Stimulated activated CD4-positive, alpha-beta T cell treated with anti-CD3 and anti-CD28 coated beads, Interleukin-15, amount 100 ng/mL, for 24 hours (primary cell): ENCODE measurements around the gene RBL2.
"Not testable (repeated sequence)": the region's sequence is repeated elsewhere in the genome, so short reads cannot be mapped to it uniquely, and the experiment has no call there.

ENCODE experiments used
- DNase-seq: peaks from one replicate; pipeline ENCODE4 v3.0.0-alpha.2; 2020

RBL2 gene

GRCh38 chr16:53506254-53506653 is 72.0 kb downstream of the RBL2 start:
- DNase-seq: no peak

DNA sequence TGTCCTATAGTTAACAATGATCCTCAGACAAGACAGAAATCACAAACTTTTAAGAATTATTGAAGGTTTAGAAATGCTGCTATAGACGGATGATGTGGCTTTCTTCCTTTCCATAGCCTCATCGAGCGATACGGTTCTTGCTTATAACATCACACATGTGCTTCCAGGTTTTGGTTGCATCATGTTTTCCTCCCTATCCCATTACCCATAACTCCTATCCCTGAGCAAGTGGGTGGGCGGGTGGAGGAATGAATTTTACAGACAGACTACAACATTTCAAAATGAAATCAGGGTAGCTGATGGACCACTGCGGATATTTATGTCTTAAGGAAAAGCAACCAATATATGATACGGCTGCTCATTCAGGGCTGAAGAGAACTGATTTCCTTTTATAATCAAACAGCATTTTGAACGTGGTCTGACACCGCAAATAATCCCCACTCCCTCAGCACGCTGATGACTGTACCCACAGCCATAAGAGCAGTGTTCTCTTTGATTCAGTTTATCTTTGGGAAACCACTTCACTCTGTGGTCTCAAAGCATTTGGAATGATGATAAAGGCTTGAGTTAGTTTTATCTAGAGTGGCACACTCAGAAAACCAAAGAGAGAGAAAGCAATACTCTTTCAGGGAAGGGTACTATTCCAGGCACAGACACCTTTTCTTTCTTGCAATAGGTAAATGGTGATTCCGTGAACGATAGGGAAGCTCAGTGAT is 73.4 kb downstream of the RBL2 start:
- DNase-seq: no peak

- peak; percentile 47 for DNase-seq
These were observed 75.8 kb downstream of the RBL2 start for GRCh38 chr16:53509906-53510703.

- no peak for DNase-seq
These were observed 76.4 kb downstream of the RBL2 start for GRCh38 chr16:53510704-53511070.

- DNase-seq: no peak
These were observed 76.8 kb downstream of the RBL2 start for GRCh38 chr16:53511084-53511402.

DNA sequence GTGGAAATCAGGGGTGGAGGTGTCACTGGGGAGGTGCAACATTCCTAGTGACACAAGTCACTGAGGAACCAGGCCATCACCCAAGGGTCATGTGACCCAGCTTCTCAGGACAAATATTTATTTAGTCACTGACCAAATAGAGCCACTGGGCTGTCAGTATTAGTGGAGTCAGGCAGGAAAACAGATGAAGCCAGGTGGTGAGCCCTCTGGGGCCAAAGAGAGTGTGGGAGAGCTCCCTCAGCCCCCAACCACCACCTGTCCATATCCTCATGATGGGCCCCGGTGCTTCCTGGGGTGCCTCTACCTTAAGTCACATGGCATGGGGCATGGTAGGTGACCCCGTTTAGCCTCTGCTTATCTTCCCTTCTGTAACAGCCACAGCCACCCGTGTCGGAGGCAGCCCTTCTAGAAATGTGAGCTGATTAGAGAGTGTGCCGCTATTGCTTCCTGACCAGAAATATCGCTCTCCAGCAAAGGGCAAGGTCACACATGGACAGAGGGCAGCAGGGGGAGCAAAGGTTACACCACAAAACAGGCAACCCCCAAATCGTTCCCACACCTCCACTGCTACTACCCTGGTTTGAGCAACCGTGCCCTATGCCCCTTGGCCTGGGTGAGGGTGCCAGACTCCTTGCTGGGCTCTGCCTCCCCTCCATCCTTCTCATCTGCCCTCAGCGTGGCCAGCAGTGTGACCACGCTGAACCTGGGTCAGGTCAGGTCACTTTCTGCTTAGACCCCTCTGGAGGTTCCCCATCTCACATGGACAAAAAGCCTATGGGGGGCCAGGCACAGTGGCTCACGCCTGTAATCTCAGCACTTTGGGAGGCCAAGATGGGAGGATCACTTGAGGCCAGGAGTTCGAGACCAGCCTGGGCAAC is 77.4 kb downstream of the RBL2 start:
- DNase-seq: no peak

DNA sequence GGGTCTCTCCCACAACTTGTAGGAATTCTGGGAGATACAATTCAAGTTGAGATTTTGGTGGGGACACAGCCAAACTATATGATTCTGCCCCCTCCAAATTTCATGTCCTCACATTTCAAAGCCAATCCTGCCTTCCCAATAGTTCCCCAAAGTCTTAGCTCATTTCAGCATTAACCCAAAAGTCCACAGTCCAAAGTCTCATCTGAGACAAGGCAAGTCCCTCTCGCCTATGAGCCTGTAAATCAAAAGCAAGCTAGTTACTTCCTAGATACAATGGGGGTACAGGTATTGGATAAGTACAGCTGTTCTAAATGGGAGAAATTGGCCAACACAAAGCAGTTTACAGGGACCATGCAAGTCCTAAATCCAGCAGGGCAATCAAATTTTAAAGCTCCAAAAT is 78.5 kb downstream of the RBL2 start:
- not testable (repeated sequence) for DNase-seq

- no peak for DNase-seq
These were observed 81.0 kb downstream of the RBL2 start for GRCh38 chr16:53515259-53515658.

DNA sequence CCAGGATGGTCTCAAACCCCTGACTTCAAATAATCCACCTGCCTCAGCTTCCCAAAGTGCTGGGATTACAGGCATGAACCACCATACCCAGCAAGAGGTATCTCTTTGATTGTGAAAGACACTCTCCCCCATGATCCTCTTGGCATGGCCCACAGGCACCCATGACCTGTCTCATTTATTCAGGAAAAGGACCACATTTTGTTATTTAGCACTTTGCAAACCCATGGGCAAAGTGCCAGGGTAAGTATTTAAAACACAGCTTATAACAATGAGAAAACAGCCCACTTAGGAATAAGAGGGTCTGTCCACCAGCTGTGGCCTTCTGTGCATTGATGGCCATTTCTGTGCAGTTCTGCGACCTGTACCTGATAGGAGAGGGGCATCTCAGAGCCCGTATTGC is 81.5 kb downstream of the RBL2 start:
- no peak for DNase-seq

DNA sequence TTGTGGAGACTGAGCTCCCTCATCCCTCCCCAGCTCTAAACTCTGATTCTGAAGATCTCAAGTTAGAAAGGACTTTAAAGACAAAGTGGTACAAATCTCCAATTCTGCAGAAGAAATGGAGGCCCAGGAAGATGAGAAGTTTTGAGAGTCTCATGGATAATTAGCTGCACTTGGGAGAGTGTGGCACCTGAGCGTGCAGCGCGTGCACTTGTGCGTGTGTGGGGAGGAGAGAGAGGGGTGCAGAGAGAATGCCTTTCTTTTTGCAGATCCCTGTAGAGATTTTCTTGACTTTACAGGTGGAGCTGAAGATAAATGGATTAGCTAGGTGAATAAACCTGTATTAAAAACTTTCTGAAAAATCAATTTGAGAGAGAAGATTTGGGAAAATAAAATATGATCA is 83.6 kb downstream of the RBL2 start:
- no peak for DNase-seq

- DNase-seq: peak; percentile 79
These were observed 84.5 kb downstream of the RBL2 start for GRCh38 chr16:53518550-53519416.

- DNase-seq: no peak
These were observed 85.3 kb downstream of the RBL2 start for GRCh38 chr16:53519417-53520091.

DNA sequence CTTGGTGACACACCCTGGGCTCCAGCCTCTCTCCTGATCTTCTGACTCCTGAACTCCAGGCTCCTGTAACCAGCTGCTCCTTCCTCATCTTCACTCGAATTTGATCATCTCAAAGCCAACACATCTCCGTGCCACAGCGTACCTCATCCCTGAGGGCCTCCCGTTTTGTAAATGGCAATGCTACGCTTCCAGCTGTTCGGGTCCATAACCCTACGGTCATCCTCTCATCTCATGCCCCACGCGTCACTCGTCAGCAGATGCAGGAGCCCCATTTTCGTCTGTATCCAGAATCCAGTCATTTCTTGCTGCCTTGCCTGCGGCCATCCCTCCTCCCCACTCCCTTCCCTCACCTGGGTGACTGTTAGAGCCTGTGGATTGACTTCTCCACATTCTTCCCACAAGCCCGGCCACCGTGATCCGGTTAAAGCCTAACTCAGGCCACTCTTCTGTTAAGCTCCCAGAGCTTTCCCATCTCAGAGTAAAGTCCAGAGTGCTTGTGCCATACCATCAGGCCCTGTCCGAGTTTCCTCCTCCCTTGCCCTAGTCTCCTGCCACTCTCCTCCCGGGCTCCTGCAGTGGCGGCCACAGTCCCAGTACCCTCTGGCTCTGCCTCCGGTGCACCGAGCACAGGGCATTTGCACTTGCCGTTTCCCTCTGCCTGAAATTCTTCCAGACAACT is 89.0 kb downstream of the RBL2 start:
- no peak for DNase-seq

DNA sequence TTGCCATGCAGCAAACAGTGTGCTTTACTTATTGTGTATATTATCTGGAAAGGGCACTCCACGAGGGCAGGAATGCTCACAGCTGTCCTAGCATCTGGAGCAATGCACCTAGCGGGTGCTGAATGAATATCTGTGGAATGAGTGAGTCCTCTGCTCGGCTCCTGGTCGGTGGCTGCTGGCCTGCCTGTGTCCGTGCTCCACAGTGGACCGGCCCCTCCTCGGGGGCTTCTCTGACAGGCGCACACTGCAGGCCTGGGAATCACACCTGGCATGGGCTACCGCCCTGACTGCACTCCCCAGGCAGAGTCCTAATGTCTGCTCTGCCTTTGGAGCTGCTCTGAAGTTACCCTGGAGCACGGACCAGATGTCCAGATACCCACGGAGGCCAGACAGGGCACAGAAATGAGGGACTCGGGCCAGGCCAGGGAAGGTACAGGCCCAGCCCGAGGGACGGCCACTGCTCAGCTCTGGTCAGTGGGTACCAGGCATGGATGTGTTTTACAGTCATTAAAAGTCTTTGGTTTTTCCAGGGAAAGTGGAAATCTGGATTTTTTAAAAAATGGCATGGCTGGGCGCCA is 89.8 kb downstream of the RBL2 start:
- no peak for DNase-seq

DNA sequence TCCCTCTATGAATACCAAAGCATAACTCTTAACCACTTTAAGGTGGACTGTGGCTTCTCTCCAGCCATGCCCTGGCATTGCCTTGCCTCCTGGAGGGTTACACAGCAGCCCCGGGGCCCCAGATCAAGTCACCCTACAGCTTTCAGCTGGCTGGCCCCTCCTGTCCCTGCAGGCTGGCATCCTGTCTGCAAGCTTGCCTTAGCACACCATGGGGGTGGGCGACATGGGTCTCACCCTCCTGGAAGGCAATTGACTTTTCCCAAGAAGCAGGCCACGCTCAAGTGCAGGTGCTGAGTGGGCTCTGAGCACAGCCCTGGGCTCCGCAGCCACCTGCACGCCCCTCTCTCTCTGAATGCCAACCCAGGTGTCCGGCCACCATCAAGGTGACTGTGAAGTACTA is 94.5 kb downstream of the RBL2 start:
- DNase-seq: no peak

- no peak for DNase-seq
These were observed 95.2 kb downstream of the RBL2 start for GRCh38 chr16:53529513-53529912.

GRCh38 chr16:53530046-53530445 is 95.8 kb downstream of the RBL2 start:
- DNase-seq: no peak

GRCh38 chr16:53530741-53531140 is 96.5 kb downstream of the RBL2 start:
- DNase-seq: no peak

DNA sequence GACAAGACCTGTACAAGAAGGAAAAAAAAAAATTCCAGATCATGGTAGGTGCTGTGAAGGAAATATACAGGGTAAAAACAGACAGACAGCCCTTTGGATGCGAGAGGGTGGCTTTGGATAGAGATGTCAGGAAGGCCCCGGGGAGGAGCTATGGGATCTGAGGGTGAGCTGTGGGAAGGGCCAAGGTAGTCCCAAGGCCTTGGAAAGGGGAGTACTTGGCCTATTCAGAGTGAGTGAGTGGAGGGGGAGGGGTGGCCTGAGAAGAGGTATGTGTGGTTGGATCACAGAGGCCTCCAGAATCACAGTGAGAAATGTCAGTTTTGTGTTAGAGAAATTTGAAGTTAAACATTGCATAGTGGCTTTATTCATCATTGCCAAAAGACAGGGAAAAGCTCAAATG is 99.9 kb downstream of the RBL2 start:
- DNase-seq: no peak

DNA sequence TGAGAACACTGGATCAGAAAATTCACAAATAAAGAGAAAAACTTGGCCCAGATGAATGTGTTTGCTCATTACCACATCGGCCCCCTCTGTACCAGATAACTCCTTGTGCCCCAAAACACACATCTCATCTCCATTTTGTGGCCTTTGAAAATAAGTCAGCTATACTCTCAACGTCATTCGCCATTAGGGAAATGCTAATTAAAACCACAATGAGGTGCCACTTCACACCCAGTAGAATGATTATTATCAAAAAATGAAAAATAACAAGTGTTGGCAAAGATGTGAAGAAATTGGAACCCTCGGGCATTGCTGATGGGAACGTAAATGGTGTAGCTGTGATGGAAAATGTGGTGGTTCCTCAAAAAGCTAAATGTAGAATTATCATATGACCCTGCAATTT is 103.4 kb downstream of the RBL2 start:
- DNase-seq: no peak

DNA sequence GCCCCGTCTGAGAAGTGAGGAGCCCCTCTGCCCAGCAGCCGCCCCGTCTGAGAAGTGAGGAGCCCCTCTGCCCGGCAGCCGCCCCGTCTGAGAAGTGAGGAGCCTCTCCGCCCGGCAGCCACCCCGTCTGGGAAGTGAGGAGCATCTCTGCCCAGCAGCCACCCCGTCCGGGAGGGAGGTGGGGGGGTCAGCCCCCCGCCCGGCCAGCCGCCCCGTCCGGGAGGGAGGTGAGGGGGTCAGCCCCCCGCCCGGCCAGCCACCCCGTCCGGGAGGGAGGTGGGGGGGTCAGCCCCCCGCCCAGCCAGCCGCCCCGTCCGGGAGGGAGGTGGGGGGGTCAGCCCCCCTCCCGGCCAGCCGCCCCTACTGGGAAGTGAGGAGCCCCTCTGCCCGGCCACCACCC is 105.1 kb downstream of the RBL2 start:
- DNase-seq: not testable (repeated sequence)
